ENCODE data around the gene B3GNT3. TPM values are rescaled to one million over a fixed set of nuclear protein-coding genes. Genes with fewer than 3 reads are reported as not detected.

B3GNT3 gene
- total and polyA plus RNA-seq, 9 of the 15 experiments (the other 6 are each of a cell fraction or from before 2014, with no cell fraction given): 0.06 to 0.11 (median 0.07) TPM; not detected in 6

GRCh38 chr19:17747205-17748098, 47.5 kb upstream of the B3GNT3 start (continued):
- TF ChIP-seq SNRNP70 (optimal IDR thresholded peaks at IDR 0.05; ENCODE audit: low read depth, low read length) (no peak), GMEB1 (CRISPR knock-in tag; IDR thresholded peaks at IDR 0.05) (peak; percentile 69), PHF8 (IDR thresholded peaks at IDR 0.05; ENCODE audit: borderline replicate concordance, low read length) (peak; percentile 49; the same call in 1 of the 2 replicates), ASH1L (IDR thresholded peaks at IDR 0.05; ENCODE audit: borderline replicate concordance, low read depth, partially characterized antibody) (peak; percentile 84), ZNF174 (CRISPR knock-in tag; IDR thresholded peaks at IDR 0.05) (no peak), BCOR (IDR thresholded peaks at IDR 0.05) (peak; percentile 100), RCOR1 (IDR thresholded peaks at IDR 0.05; ENCODE audit: borderline replicate concordance in 1 of 2, low read depth in 2 of 2, low read length in 2 of 2) (peak; percentile 79 to 98), CREB3L1 (IDR thresholded peaks at IDR 0.05; ENCODE audit: borderline replicate concordance, low read depth) (no peak), FOS (IDR thresholded peaks at IDR 0.05; ENCODE audit: extremely low read depth, insufficient read length) (peak; percentile 86), CCNT2 (IDR thresholded peaks at IDR 0.05; ENCODE audit: borderline replicate concordance, extremely low read depth, insufficient read length, low read depth, low read length) (peak; percentile 79), HDAC1 (IDR thresholded peaks at IDR 0.05) (peak; percentile 65 to 90), TEAD4 (IDR thresholded peaks at IDR 0.05; ENCODE audit: low read length) (0 out of 2 replicates have a peak, but pooled peaks have one; percentile 24), TEAD4 (CRISPR knock-in tag; IDR thresholded peaks at IDR 0.05; ENCODE audit: borderline replicate concordance) (no peak), RBBP5 (IDR thresholded peaks at IDR 0.05; ENCODE audit: borderline replicate concordance, insufficient read depth, low read length, poor library complexity, severe bottlenecking) (peak; percentile 53)
- TF ChIP-seq, protein P1, sequence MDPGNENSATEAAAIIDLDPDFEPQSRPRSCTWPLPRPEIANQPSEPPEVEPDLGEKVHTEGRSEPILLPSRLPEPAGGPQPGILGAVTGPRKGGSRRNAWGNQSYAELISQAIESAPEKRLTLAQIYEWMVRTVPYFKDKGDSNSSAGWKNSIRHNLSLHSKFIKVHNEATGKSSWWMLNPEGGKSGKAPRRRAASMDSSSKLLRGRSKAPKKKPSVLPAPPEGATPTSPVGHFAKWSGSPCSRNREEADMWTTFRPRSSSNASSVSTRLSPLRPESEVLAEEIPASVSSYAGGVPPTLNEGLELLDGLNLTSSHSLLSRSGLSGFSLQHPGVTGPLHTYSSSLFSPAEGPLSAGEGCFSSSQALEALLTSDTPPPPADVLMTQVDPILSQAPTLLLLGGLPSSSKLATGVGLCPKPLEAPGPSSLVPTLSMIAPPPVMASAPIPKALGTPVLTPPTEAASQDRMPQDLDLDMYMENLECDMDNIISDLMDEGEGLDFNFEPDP (CRISPR knock-in tag; IDR thresholded peaks at IDR 0.05): no peak
- TF ChIP-seq, protein P2, sequence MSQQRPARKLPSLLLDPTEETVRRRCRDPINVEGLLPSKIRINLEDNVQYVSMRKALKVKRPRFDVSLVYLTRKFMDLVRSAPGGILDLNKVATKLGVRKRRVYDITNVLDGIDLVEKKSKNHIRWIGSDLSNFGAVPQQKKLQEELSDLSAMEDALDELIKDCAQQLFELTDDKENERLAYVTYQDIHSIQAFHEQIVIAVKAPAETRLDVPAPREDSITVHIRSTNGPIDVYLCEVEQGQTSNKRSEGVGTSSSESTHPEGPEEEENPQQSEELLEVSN (IDR thresholded peaks at IDR 0.05; ENCODE audit: borderline replicate concordance in 1 of 2, extremely low read depth in 1 of 2, insufficient read depth in 1 of 2, insufficient read length in 1 of 2, low read depth in 1 of 2, low read length in 1 of 2, poor library complexity in 1 of 2, severe bottlenecking in 1 of 2): peak in 1 of 2 experiments; percentile 61
- TF ChIP-seq, protein P3, sequence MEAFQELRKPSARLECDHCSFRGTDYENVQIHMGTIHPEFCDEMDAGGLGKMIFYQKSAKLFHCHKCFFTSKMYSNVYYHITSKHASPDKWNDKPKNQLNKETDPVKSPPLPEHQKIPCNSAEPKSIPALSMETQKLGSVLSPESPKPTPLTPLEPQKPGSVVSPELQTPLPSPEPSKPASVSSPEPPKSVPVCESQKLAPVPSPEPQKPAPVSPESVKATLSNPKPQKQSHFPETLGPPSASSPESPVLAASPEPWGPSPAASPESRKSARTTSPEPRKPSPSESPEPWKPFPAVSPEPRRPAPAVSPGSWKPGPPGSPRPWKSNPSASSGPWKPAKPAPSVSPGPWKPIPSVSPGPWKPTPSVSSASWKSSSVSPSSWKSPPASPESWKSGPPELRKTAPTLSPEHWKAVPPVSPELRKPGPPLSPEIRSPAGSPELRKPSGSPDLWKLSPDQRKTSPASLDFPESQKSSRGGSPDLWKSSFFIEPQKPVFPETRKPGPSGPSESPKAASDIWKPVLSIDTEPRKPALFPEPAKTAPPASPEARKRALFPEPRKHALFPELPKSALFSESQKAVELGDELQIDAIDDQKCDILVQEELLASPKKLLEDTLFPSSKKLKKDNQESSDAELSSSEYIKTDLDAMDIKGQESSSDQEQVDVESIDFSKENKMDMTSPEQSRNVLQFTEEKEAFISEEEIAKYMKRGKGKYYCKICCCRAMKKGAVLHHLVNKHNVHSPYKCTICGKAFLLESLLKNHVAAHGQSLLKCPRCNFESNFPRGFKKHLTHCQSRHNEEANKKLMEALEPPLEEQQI (IDR thresholded peaks at IDR 0.05): peak; percentile 20; the same call in 1 of the 2 replicates

Measured in K562 (cell line).